Sigmoid colon (tissue), 4 donors: ENCODE data around the gene KLHL2.

ENCODE experiments used
- EP300 ChIP-seq, 4 donors: sonication (generic); formaldehyde crosslinking; IDR thresholded peaks; one replicate each; pipeline ENCODE4 v1.6.1; 2017; ENCODE audit warnings: antibody characterized with exemption in 4 of 4
- POLR2A ChIP-seq, 2 donors: fragments of 450-650 bp; IDR thresholded peaks; one replicate each; pipeline ENCODE4 v1.6.1; 2016; ENCODE audit warnings: antibody characterized with exemption in 2 of 2, mild to moderate bottlenecking in 2 of 2, moderate library complexity in 2 of 2
- POLR2AphosphoS5 ChIP-seq, 4 donors: sonication (generic); formaldehyde crosslinking; IDR thresholded peaks; one replicate each; pipeline ENCODE4 v1.6.1; 2017; ENCODE audit warnings: antibody characterized with exemption in 4 of 4
- TF ChIP-seq, protein P1 (sequence below), 4 experiments: fragments of 450-650 bp in 3 of 4; fragments of 200-600 bp in 1 of 4; IDR thresholded peaks; one replicate each; pipeline ENCODE4 v1.5.1; 2016 to 2019; ENCODE audit warnings: antibody characterized with exemption in 4 of 4, mild to moderate bottlenecking in 3 of 4, moderate library complexity in 2 of 4

DNA sequence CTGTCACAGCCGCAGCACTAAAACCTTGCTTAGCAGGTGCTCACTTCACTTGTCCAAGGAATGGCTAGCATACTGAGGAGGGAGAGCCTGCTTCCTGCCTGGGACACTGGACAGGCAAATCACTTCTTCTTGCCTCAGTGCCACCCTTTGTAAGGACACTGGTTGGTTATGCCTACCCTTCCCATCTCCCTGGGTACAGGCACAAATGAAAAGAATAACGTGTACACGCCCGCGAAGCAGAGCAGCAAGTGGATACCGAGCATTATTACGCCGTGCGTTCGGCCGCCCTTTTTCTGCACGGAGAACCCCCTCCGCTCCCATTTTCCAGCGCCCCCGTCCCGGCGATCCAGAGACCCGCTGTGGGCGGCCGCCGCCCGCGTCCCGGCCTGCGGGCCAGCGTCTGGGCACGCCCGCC lies 338 bp upstream of the KLHL2 start:
- TF ChIP-seq POLR2AphosphoS5 (IDR thresholded peaks at IDR 0.05) (no peak), EP300 (IDR thresholded peaks at IDR 0.05) (no peak), POLR2A (IDR thresholded peaks at IDR 0.05) (no peak)
- TF ChIP-seq, protein P1, sequence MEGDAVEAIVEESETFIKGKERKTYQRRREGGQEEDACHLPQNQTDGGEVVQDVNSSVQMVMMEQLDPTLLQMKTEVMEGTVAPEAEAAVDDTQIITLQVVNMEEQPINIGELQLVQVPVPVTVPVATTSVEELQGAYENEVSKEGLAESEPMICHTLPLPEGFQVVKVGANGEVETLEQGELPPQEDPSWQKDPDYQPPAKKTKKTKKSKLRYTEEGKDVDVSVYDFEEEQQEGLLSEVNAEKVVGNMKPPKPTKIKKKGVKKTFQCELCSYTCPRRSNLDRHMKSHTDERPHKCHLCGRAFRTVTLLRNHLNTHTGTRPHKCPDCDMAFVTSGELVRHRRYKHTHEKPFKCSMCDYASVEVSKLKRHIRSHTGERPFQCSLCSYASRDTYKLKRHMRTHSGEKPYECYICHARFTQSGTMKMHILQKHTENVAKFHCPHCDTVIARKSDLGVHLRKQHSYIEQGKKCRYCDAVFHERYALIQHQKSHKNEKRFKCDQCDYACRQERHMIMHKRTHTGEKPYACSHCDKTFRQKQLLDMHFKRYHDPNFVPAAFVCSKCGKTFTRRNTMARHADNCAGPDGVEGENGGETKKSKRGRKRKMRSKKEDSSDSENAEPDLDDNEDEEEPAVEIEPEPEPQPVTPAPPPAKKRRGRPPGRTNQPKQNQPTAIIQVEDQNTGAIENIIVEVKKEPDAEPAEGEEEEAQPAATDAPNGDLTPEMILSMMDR (IDR thresholded peaks at IDR 0.05), result no peak
